ENCODE data around the gene MUSTN1.

DNA sequence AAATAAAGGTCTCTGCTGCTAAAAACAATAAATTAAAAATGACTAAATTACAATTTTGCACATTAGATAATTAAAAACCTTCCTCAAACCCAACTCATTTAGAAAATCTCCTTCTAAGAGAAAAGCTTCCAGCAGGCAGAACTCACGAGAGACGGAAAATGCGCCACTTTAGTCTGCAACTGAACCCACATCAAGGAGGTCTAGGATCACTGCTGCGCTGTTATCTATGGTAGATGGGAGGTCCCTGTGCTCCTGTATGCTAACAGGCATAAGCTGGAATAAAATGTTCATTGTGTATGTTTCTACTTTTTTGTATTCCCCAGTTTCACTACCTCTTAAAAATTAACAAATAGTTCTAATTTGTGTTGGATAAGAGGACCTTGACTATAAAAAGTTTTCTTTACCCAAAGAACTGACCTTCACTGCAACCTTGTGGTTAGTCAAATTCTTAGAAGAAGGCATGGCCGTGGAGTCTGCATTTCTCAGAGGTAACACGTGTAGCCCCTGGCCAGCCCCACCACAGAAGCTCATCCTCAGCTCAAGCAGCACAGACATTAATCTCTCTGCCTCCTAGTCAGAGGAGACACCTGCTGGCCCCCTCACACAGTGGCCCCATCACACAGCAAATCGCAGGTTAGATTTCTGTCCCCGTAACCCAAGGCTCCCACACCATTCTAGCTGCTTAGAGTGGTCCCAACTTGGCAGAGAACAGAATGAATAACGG, 40.2 kb upstream of the MUSTN1 start:
- TF ChIP-seq ZNF274 (IDR thresholded peaks at IDR 0.05; ENCODE audit: low read depth, low read length) (no peak), SUZ12 (IDR thresholded peaks at IDR 0.05; ENCODE audit: extremely low read depth, insufficient read depth, insufficient read length) (no peak), YY1 (IDR thresholded peaks at IDR 0.05; ENCODE audit: insufficient read depth, insufficient read length) (no peak)

All from NT2/D1 (cell line).